PC-9 (cell line): ENCODE data around the gene HIRA. TPM values are rescaled to one million over a fixed set of nuclear protein-coding genes. Genes with fewer than 3 reads are reported as not detected.

Experiments used
- BruUV-seq: library from RNA; stranded (reverse); fragments of 400-500 nt; replicated peaks from 2 replicates; lab custom pipeline; 2021; lab: Mats Ljungman, UMichigan
- CTCF ChIA-PET: fragments of 300-600 bp; sonication (Branson Sonifier 250); formaldehyde crosslinking; loops from one replicate; lab custom pipeline; 2022; ENCODE audit warnings: antibody characterized with exemption; lab: Charles Lee
- POLR2A ChIA-PET: fragments of 300-600 bp; sonication (Branson Sonifier 250); formaldehyde crosslinking; loops from one replicate; lab custom pipeline; 2022; ENCODE audit warnings: antibody characterized with exemption; ENCODE audit not compliant: unreplicated experiment; lab: Charles Lee
- DNase-seq, 2 experiments: peaks; one replicate each; pipeline versions ENCODE4 v3.0.0 to v3.0.0-alpha.2; 2015 to 2022; ENCODE audit warnings: mixed read lengths in 1 of 2
- H2AFZ ChIP-seq: fragments of 200-600 bp; sonication (generic); 2 replicates; pipeline ENCODE4 v1.8.1; 2017; ENCODE audit warnings: antibody characterized with exemption
- H3F3A ChIP-seq: fragments of 200-600 bp; sonication (generic); 2 replicates; pipeline ENCODE4 v1.8.1; 2017; ENCODE audit warnings: antibody characterized with exemption, mild to moderate bottlenecking, low read depth; ENCODE audit not compliant: insufficient read depth
- H3K27ac ChIP-seq: fragments of 200-600 bp; sonication (generic); 2 replicates; pipeline ENCODE4 v1.6.1; 2016; ENCODE audit warnings: mixed run types
- H3K27me3 ChIP-seq: fragments of 200-600 bp; sonication (generic); 2 replicates; pipeline ENCODE4 v1.6.1; 2016; ENCODE audit warnings: low read depth, mixed run types; ENCODE audit not compliant: insufficient read depth
- H3K36me3 ChIP-seq: fragments of 200-600 bp; sonication (generic); 2 replicates; pipeline ENCODE4 v1.6.1; 2016; ENCODE audit warnings: low read depth, mixed run types
- H3K4me1 ChIP-seq: fragments of 200-600 bp; sonication (generic); replicated peaks from 2 replicates; pipeline ENCODE4 v1.6.1; 2016; ENCODE audit warnings: mixed run types; ENCODE audit not compliant: insufficient read depth
- H3K4me2 ChIP-seq: fragments of 200-600 bp; sonication (generic); 2 replicates; pipeline ENCODE4 v1.6.1; 2017; ENCODE audit warnings: mixed run types
- H3K4me3 ChIP-seq: fragments of 200-600 bp; sonication (generic); 2 replicates; pipeline ENCODE4 v1.6.1; 2016; ENCODE audit warnings: mixed run types
- H3K79me2 ChIP-seq: fragments of 200-600 bp; sonication (generic); 2 replicates; pipeline ENCODE4 v1.6.1; 2017; ENCODE audit warnings: low read depth, mixed run types
- H3K9me2 ChIP-seq: fragments of 200-600 bp; sonication (generic); 2 replicates; pipeline ENCODE4 v1.8.1; 2017; ENCODE audit warnings: mild to moderate bottlenecking; ENCODE audit not compliant: insufficient read depth
- H3K9me3 ChIP-seq: fragments of 200-600 bp; sonication (generic); 2 replicates; pipeline ENCODE4 v1.8.1; 2016; ENCODE audit warnings: low read depth; ENCODE audit not compliant: insufficient read depth
- H4K20me1 ChIP-seq: fragments of 200-600 bp; sonication (generic); 2 replicates; pipeline ENCODE4 v1.8.1; 2017; ENCODE audit not compliant: insufficient read depth
- EZH2 ChIP-seq: fragments of 200-600 bp; sonication (generic); IDR thresholded peaks from 2 replicates; pipeline ENCODE4 v1.8.0; 2017; ENCODE audit warnings: antibody characterized with exemption, low read depth
- intact Hi-C: fragments of 100-400 bp; cut with micrococcal nuclease; formaldehyde crosslinking; loops from one replicate; pipeline ENCODE4 v1.10.0; 2022; ENCODE audit not compliant: unreplicated experiment
- total RNA-seq: library from RNA; stranded (reverse); gene quantifications from 2 replicates; pipeline ENCODE4 v1.2.3, GENCODE V29; 2021
- TF ChIP-seq, protein P1 (sequence below): fragments of 200-600 bp; sonication (generic); conservative IDR thresholded peaks from 2 replicates; pipeline ENCODE4 v1.6.1; 2017; ENCODE audit warnings: mixed run types, antibody characterized with exemption, mild to moderate bottlenecking, moderate library complexity

The HIRA gene
- total RNA-seq, 1 experiment from 2014 or later = 19.2 TPM

DNA sequence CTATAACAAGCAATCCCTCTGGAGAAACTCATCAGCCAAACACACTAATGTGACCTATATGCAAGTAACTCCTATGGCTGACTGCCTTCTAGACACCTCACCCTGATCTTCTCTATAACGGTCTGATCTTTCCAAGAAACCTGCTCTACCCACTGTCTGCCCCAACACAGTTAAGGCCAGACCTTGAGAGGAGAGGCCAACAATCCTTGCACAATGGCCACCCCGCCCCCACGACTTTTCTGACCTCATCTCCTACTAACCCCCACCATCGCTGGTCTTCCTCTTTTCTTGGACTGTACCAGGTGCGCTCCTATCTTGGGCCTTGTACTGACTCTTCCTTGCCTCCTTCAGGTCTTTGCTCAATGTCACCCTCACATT is 12.5 kb downstream of the HIRA start:
- TF ChIP-seq, protein P1, sequence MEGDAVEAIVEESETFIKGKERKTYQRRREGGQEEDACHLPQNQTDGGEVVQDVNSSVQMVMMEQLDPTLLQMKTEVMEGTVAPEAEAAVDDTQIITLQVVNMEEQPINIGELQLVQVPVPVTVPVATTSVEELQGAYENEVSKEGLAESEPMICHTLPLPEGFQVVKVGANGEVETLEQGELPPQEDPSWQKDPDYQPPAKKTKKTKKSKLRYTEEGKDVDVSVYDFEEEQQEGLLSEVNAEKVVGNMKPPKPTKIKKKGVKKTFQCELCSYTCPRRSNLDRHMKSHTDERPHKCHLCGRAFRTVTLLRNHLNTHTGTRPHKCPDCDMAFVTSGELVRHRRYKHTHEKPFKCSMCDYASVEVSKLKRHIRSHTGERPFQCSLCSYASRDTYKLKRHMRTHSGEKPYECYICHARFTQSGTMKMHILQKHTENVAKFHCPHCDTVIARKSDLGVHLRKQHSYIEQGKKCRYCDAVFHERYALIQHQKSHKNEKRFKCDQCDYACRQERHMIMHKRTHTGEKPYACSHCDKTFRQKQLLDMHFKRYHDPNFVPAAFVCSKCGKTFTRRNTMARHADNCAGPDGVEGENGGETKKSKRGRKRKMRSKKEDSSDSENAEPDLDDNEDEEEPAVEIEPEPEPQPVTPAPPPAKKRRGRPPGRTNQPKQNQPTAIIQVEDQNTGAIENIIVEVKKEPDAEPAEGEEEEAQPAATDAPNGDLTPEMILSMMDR = no peak
- TF ChIP-seq EZH2 = no peak
- Histone ChIP-seq H4K20me1 (peaks cover 1% of the 10 kb centered on the region), H3K79me2 (peaks cover 47% of the 10 kb centered on the region), H3K4me3 (no peak overlapping the region), H3F3A (no peaks in the 10 kb centered on the region), H3K9me3 (no peaks in the 10 kb centered on the region), H3K9me2 (no peaks in the 10 kb centered on the region), H2AFZ (no peak overlapping the region), H3K4me2 (no peak overlapping the region), H3K36me3 (no peaks in the 10 kb centered on the region), H3K27me3 (no peaks in the 10 kb centered on the region), H3K4me1 (no peaks in the 10 kb centered on the region), H3K27ac (no peak overlapping the region)
- DNase-seq = no peak
- intact Hi-C loops = no loop called here
- no TSS peak for BruUV-seq
- ChIA-PET POLR2A (no interaction called here), CTCF (no interaction called here)

DNA sequence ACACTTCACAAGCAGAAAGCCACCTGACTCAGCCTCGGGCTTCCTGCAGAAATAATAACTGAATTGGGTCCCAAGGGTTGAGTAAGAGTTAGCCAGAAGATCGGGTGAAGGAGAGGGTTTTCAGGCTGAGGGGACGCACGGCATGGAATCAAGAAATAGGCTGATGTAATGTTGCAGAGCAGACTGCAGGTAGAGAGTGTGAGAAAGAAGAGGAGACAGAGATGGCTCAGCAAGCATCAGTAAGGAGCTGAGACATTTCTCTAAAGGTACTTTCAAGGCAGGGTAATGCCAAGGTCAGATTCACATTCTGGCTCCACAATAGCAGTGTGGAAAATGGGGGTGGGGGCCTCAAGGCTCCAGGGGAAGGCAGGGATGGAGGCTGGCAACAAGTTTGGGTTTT is 18.6 kb downstream of the HIRA start:
- H3K4me2 ChIP-seq = no peak overlapping the region
- TF ChIP-seq EZH2 = no peak
- TF ChIP-seq, protein P1 = no peak
- no peak for DNase-seq
- no peak overlapping the region for H2AFZ ChIP-seq
- BruUV-seq = no TSS peak
- H3K79me2 ChIP-seq = peaks cover 25% of the 10 kb centered on the region
- no peaks in the 10 kb centered on the region for H3K27me3 ChIP-seq
- intact Hi-C loops = no loop called here
- no peak overlapping the region for H3K27ac ChIP-seq
- no peak overlapping the region for H3K4me3 ChIP-seq
- H3K9me2 ChIP-seq = no peaks in the 10 kb centered on the region
- ChIA-PET POLR2A (no interaction called here), CTCF (no interaction called here)
- H3K9me3 ChIP-seq = no peaks in the 10 kb centered on the region
- H4K20me1 ChIP-seq = peaks cover 3% of the 10 kb centered on the region
- no peaks in the 10 kb centered on the region for H3K36me3 ChIP-seq
- no peaks in the 10 kb centered on the region for H3K4me1 ChIP-seq
- H3F3A ChIP-seq = no peaks in the 10 kb centered on the region

DNA sequence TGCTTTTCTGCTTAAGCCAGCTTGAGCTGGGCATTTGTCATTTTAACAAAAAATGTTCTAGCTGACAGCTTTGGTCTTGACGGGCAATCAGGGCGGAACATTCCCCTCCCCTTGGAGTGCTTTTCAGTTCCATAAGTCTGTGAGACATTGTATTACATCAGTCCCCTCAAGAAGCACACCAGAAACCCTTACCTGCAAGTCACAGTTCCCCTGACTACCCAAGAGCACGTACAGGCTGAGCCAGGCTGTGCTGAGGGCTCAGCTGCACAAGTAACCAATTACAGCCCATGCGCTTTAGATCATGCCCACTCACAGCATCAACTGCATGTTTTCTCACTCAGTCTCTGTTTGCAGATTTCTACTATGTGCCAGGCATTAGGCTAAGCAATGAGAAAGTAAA is 19.1 kb downstream of the HIRA start:
- Histone ChIP-seq H3K9me3 (no peaks in the 10 kb centered on the region), H3K9me2 (no peaks in the 10 kb centered on the region), H4K20me1 (peaks cover 3% of the 10 kb centered on the region), H3K4me1 (no peaks in the 10 kb centered on the region), H3K36me3 (no peaks in the 10 kb centered on the region), H3K4me3 (no peak overlapping the region), H3K27ac (no peak overlapping the region), H3K4me2 (no peak overlapping the region), H3F3A (no peaks in the 10 kb centered on the region), H2AFZ (no peak overlapping the region), H3K79me2 (peaks cover 20% of the 10 kb centered on the region), H3K27me3 (no peaks in the 10 kb centered on the region)
- intact Hi-C loops = no loop called here
- ChIA-PET CTCF (no interaction called here), POLR2A (no interaction called here)
- no peak for DNase-seq
- TF ChIP-seq EZH2 = no peak
- TF ChIP-seq, protein P1 = no peak
- BruUV-seq = no TSS peak
